HCT116 (cell line): ENCODE measurements around the gene PLOD2. TPM values are rescaled to one million over a fixed set of nuclear protein-coding genes. Genes with fewer than 3 reads are reported as not detected.

Source experiments
- ATAC-seq: fragments of 200-7000 bp; cut with Tn5 transposase; 2 replicates; pipeline ENCODE4 v1.9.1; 2020; ENCODE audit warnings: mild to moderate bottlenecking, moderate library complexity
- BruUV-seq: library from RNA; stranded (reverse); fragments of 400-500 nt; replicated peaks from 2 replicates; lab custom pipeline; 2021; lab: Mats Ljungman, UMichigan
- CTCF ChIA-PET: fragments of 300-600 bp; sonication (Branson Sonifier 250); formaldehyde crosslinking; loops from one replicate; lab custom pipeline; 2021; ENCODE audit warnings: antibody characterized with exemption; lab: Charles Lee
- POLR2A ChIA-PET: fragments of 300-600, 350-600 bp; sonication (Branson Sonifier 250); formaldehyde crosslinking; loops from one replicate; lab custom pipeline; 2021; ENCODE audit warnings: antibody characterized with exemption; lab: Charles Lee
- RAD21 ChIA-PET, 2 experiments: fragments of 300-600 bp; sonication (Branson Sonifier 250); formaldehyde crosslinking; loops; one replicate each; lab custom pipeline; 2023; ENCODE audit warnings: low total read pairs in 2 of 2; ENCODE audit not compliant: uncharacterized antibody in 2 of 2, unreplicated experiment in 2 of 2, low non-redundant PET in 1 of 2; lab: Charles Lee
- DNase-seq: peaks from one replicate; pipeline ENCODE4 v3.0.0-alpha.2; 2010; ENCODE audit warnings: low read depth, low spot score
- H2AFZ ChIP-seq: fragments of 200-600 bp; shearing (Covaris generic), sonication (generic); 2 replicates; pipeline ENCODE4 v1.6.1; 2017; ENCODE audit warnings: low read depth, mixed run types, mixed read lengths, antibody characterized with exemption, low read length; ENCODE audit not compliant: poor library complexity, severe bottlenecking
- H3K27ac ChIP-seq: 2 replicates; pipeline ENCODE4 v1.5.1; 2012; ENCODE audit warnings: low read depth, low read length
- H3K27me3 ChIP-seq: fragments of 200-600 bp; sonication (generic); 2 replicates; pipeline ENCODE4 v1.6.1; 2016; ENCODE audit warnings: mixed run types, low read length, mixed read lengths; ENCODE audit not compliant: insufficient read depth
- H3K36me3 ChIP-seq, 2 experiments: fragments of 200-500 bp in 1 of 2; fragments of 200-600 bp in 1 of 2; sonication (Bioruptor generic) in 1 of 2; sonication (generic) in 1 of 2; 2 replicates each; pipeline versions ENCODE4 v1.5.1 to v1.6.1; 2014 to 2016; ENCODE audit warnings: low read length in 2 of 2, inconsistent platforms in 1 of 2, mixed read lengths in 1 of 2, mixed run types in 1 of 2; ENCODE audit not compliant: insufficient read depth in 2 of 2, control insufficient read depth in 1 of 2
- H3K4me1 ChIP-seq, 2 experiments: fragments of 200-600 bp in 1 of 2; sonication (generic) in 1 of 2; 2 replicates each; pipeline versions ENCODE4 v1.5.1 to v1.6.1; 2012 to 2017; ENCODE audit warnings: low read length in 2 of 2, inconsistent platforms in 1 of 2, mild to moderate bottlenecking in 1 of 2, mixed read lengths in 1 of 2, mixed run types in 1 of 2, moderate library complexity in 1 of 2; ENCODE audit not compliant: insufficient read depth in 2 of 2, control insufficient read depth in 1 of 2
- H3K4me2 ChIP-seq: fragments of 200-600 bp; sonication (generic); 2 replicates; pipeline ENCODE4 v1.6.1; 2017; ENCODE audit warnings: mixed run types, low read length, mixed read lengths
- H3K4me3 ChIP-seq, 2 experiments: fragments of 200-600 bp in 1 of 2; sonication (generic) in 1 of 2; replicated peaks in 1 of 2; 2 replicates each; pipeline ENCODE4 v1.5.1; 2011 to 2016; ENCODE audit warnings: low read length in 2 of 2, control low read depth in 1 of 2, low read depth in 1 of 2, mild to moderate bottlenecking in 1 of 2, mixed read lengths in 1 of 2, mixed run types in 1 of 2
- H3K79me2 ChIP-seq: fragments of 200-600 bp; sonication (generic); 2 replicates; pipeline ENCODE4 v1.6.1; 2017; ENCODE audit warnings: mild to moderate bottlenecking, mixed run types, low read length, moderate library complexity, mixed read lengths; ENCODE audit not compliant: insufficient read depth
- H3K9ac ChIP-seq: fragments of 200-600 bp; sonication (generic); 2 replicates; pipeline ENCODE4 v1.6.1; 2016; ENCODE audit warnings: low read length, mixed read lengths
- H3K9me2 ChIP-seq: fragments of 200-600 bp; sonication (generic), shearing (Covaris generic); 2 replicates; pipeline ENCODE4 v1.6.1; 2017; ENCODE audit warnings: mixed run types, mild to moderate bottlenecking, moderate library complexity; ENCODE audit not compliant: insufficient read depth
- H3K9me3 ChIP-seq, 2 experiments: fragments of 200-500 bp in 1 of 2; fragments of 200-600 bp in 1 of 2; sonication (Bioruptor generic) in 1 of 2; sonication (generic) in 1 of 2; 2 replicates each; pipeline ENCODE4 v1.6.1; 2014 to 2017; ENCODE audit warnings: low read length in 2 of 2, mixed read lengths in 2 of 2, inconsistent platforms in 1 of 2, low read depth in 1 of 2, mild to moderate bottlenecking in 1 of 2, mixed run types in 1 of 2, moderate library complexity in 1 of 2; ENCODE audit not compliant: control insufficient read depth in 1 of 2, insufficient read depth in 1 of 2
- H4K20me1 ChIP-seq: fragments of 200-600 bp; sonication (generic), shearing (Covaris generic); 2 replicates; pipeline ENCODE4 v1.6.1; 2017; ENCODE audit warnings: mixed run types, mild to moderate bottlenecking, moderate library complexity; ENCODE audit not compliant: insufficient read depth
- CBX3 ChIP-seq: IDR thresholded peaks from 2 replicates; pipeline ENCODE4 v1.6.1; 2012; ENCODE audit warnings: low read depth
- CEBPB ChIP-seq: IDR thresholded peaks from 2 replicates; pipeline ENCODE4 v1.6.1; 2012; ENCODE audit warnings: low read depth
- EGR1 ChIP-seq: IDR thresholded peaks from 2 replicates; pipeline ENCODE4 v1.6.1; 2012; ENCODE audit warnings: low read depth
- ELF1 ChIP-seq: IDR thresholded peaks from 2 replicates; pipeline ENCODE4 v1.6.1; 2012; ENCODE audit warnings: low read depth, borderline replicate concordance
- EZH2 ChIP-seq: fragments of 200-600 bp; sonication (generic); IDR thresholded peaks from 2 replicates; pipeline ENCODE4 v1.6.1; 2017; ENCODE audit warnings: antibody characterized with exemption, mixed run types
- EZH2phosphoT487 ChIP-seq: fragments of 200-600 bp; IDR thresholded peaks from 2 replicates; pipeline ENCODE4 v1.6.1; 2018; ENCODE audit warnings: antibody characterized with exemption, borderline replicate concordance
- FOSL1 ChIP-seq: IDR thresholded peaks from 2 replicates; pipeline ENCODE4 v1.6.1; 2012; ENCODE audit warnings: low read depth
- JUND ChIP-seq: IDR thresholded peaks from 2 replicates; pipeline ENCODE4 v1.6.1; 2012
- RAD21 ChIP-seq: IDR thresholded peaks from 2 replicates; pipeline ENCODE4 v1.6.1; 2012; ENCODE audit warnings: low read depth, mild to moderate bottlenecking
- SIN3A ChIP-seq: IDR thresholded peaks from 2 replicates; pipeline ENCODE4 v1.6.1; 2012; ENCODE audit warnings: low read depth
- SP1 ChIP-seq: IDR thresholded peaks from 2 replicates; pipeline ENCODE4 v1.6.1; 2012; ENCODE audit warnings: low read depth
- SRF ChIP-seq: IDR thresholded peaks from 2 replicates; pipeline ENCODE4 v1.6.1; 2012; ENCODE audit warnings: low read depth
- TCF7L2 ChIP-seq: IDR thresholded peaks from 2 replicates; pipeline ENCODE4 v1.7.0; 2011; ENCODE audit warnings: borderline replicate concordance, inconsistent platforms; ENCODE audit not compliant: insufficient read depth, insufficient read length; ENCODE audit errors: extremely low read depth
- YY1 ChIP-seq: IDR thresholded peaks from 2 replicates; pipeline ENCODE4 v1.6.1; 2011; ENCODE audit warnings: low read length, low read depth, moderate library complexity, mild to moderate bottlenecking; ENCODE audit not compliant: insufficient replicate concordance; ENCODE audit errors: extremely low read depth
- ZNF274 ChIP-seq: fragments of 200-500 bp; sonication (Bioruptor generic); IDR thresholded peaks from 2 replicates; pipeline ENCODE4 v1.6.1; 2014; ENCODE audit warnings: mild to moderate bottlenecking, low read depth, low read length, inconsistent platforms
- intact Hi-C: fragments of 100-400 bp; cut with micrococcal nuclease; formaldehyde crosslinking; loops from 2 replicates; pipeline ENCODE4 v1.10.0; 2022
- total RNA-seq: library from RNA; stranded (reverse); gene quantifications from one replicate; pipeline ENCODE4 v1.2.1, GENCODE V29; 2021; ENCODE audit not compliant: unreplicated experiment
- TF ChIP-seq, protein P1 (sequence below): IDR thresholded peaks from 2 replicates; pipeline ENCODE4 v1.6.1; 2011; ENCODE audit warnings: mild to moderate bottlenecking, low read length, moderate library complexity; ENCODE audit not compliant: insufficient replicate concordance; ENCODE audit errors: extremely low read depth
- TF ChIP-seq, protein P2 (sequence below), 3 experiments: fragments of 200-600 bp in 1 of 3; sonication (generic) in 1 of 3; IDR thresholded peaks in 2 of 3; conservative IDR thresholded peaks in 1 of 3; 2 replicates each; pipeline ENCODE4 v1.5.1; 2012 to 2017; ENCODE audit warnings: low read depth in 2 of 3, low read length in 2 of 3, antibody characterized with exemption in 1 of 3, borderline replicate concordance in 1 of 3, control low read depth in 1 of 3, mild to moderate bottlenecking in 1 of 3, mixed read lengths in 1 of 3, mixed run types in 1 of 3, moderate library complexity in 1 of 3; ENCODE audit not compliant: insufficient read depth in 1 of 3

PLOD2 gene
- total RNA-seq, 1 experiment from 2014 or later = 25.8 TPM

DNA sequence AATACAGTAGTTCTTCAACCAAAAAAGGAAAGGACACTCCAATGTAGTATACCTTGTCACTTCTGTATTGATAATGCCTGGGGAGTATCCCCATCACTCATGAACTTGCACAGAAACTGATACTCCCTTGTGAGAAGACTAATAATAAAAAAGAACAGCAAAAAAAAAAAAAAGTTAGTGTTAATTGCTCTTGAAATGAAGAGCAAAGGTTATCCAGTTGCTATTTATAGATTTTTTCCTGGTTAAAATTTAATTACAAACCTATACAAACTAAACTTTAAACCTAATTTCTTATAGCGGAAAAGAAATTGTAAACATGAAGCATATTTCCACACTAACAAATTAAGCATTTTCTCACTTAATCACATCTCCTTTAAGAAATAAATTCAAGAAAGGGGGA lies 6.7 kb downstream of the PLOD2 start:
- Histone ChIP-seq H4K20me1 (no peaks in the 10 kb centered on the region), H2AFZ (no peak overlapping the region), H3K27me3 (no peaks in the 10 kb centered on the region), H3K9ac (no peak overlapping the region), H3K9me3 (no peaks in the 10 kb centered on the region), H3K36me3 (no peaks in the 10 kb centered on the region), H3K4me2 (no peak overlapping the region), H3K79me2 (no peaks in the 10 kb centered on the region), H3K9me2 (no peaks in the 10 kb centered on the region), H3K4me3 (no peak overlapping the region), H3K27ac (no peak overlapping the region), H3K4me1 (no peaks in the 10 kb centered on the region)
- no peak for DNase-seq
- ATAC-seq = no peak
- RAD21 ChIA-PET = no interaction called here
- intact Hi-C loops = no loop called here
- CTCF ChIA-PET = no interaction called here
- POLR2A ChIA-PET = no interaction called here
- no TSS peak for BruUV-seq
- TF ChIP-seq EZH2phosphoT487 = no peak
- TF ChIP-seq CBX3 = no peak
- no peak for TF ChIP-seq ZNF274
- TF ChIP-seq, protein P1, sequence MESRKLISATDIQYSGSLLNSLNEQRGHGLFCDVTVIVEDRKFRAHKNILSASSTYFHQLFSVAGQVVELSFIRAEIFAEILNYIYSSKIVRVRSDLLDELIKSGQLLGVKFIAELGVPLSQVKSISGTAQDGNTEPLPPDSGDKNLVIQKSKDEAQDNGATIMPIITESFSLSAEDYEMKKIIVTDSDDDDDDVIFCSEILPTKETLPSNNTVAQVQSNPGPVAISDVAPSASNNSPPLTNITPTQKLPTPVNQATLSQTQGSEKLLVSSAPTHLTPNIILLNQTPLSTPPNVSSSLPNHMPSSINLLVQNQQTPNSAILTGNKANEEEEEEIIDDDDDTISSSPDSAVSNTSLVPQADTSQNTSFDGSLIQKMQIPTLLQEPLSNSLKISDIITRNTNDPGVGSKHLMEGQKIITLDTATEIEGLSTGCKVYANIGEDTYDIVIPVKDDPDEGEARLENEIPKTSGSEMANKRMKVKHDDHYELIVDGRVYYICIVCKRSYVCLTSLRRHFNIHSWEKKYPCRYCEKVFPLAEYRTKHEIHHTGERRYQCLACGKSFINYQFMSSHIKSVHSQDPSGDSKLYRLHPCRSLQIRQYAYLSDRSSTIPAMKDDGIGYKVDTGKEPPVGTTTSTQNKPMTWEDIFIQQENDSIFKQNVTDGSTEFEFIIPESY = no peak
- no peak for TF ChIP-seq SIN3A
- no peak for TF ChIP-seq FOSL1
- no peak for TF ChIP-seq EZH2
- TF ChIP-seq SRF = no peak
- no peak for TF ChIP-seq EGR1
- TF ChIP-seq, protein P2, sequence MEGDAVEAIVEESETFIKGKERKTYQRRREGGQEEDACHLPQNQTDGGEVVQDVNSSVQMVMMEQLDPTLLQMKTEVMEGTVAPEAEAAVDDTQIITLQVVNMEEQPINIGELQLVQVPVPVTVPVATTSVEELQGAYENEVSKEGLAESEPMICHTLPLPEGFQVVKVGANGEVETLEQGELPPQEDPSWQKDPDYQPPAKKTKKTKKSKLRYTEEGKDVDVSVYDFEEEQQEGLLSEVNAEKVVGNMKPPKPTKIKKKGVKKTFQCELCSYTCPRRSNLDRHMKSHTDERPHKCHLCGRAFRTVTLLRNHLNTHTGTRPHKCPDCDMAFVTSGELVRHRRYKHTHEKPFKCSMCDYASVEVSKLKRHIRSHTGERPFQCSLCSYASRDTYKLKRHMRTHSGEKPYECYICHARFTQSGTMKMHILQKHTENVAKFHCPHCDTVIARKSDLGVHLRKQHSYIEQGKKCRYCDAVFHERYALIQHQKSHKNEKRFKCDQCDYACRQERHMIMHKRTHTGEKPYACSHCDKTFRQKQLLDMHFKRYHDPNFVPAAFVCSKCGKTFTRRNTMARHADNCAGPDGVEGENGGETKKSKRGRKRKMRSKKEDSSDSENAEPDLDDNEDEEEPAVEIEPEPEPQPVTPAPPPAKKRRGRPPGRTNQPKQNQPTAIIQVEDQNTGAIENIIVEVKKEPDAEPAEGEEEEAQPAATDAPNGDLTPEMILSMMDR (IDR thresholded peaks at IDR 0.05 in 2 of 3, conservative IDR thresholded peaks at IDR 0.05 in 1 of 3; ENCODE audit: borderline replicate concordance in 1 of 3, insufficient read depth in 1 of 3, low read depth in 2 of 3, low read length in 2 of 3) = no peak
- TF ChIP-seq JUND = no peak
- TF ChIP-seq SP1 = no peak
- TF ChIP-seq RAD21 = no peak
- TF ChIP-seq YY1 = no peak
- no peak for TF ChIP-seq ELF1
- no peak for TF ChIP-seq TCF7L2
- no peak for TF ChIP-seq CEBPB
